ENCODE data around the gene STX8.

GRCh38 chr17:9577373-9577709, 1.7 kb upstream of the STX8 start:
- no peak for TF ChIP-seq POLR2A (IDR thresholded peaks at IDR 0.05)
- TF ChIP-seq, protein P1, sequence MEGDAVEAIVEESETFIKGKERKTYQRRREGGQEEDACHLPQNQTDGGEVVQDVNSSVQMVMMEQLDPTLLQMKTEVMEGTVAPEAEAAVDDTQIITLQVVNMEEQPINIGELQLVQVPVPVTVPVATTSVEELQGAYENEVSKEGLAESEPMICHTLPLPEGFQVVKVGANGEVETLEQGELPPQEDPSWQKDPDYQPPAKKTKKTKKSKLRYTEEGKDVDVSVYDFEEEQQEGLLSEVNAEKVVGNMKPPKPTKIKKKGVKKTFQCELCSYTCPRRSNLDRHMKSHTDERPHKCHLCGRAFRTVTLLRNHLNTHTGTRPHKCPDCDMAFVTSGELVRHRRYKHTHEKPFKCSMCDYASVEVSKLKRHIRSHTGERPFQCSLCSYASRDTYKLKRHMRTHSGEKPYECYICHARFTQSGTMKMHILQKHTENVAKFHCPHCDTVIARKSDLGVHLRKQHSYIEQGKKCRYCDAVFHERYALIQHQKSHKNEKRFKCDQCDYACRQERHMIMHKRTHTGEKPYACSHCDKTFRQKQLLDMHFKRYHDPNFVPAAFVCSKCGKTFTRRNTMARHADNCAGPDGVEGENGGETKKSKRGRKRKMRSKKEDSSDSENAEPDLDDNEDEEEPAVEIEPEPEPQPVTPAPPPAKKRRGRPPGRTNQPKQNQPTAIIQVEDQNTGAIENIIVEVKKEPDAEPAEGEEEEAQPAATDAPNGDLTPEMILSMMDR (IDR thresholded peaks at IDR 0.05) = no peak
